ENCODE results near the gene RNASE11. TPM values are rescaled to one million over a fixed set of nuclear protein-coding genes. Genes with fewer than 3 reads are reported as not detected.
A peak's percentile ranks its signal among the peaks of the same experiment; 100 is the strongest.

Gene RNASE11
- total and polyA plus RNA-seq, 9 of the 15 experiments (the other 6 are each of a cell fraction or from before 2014, with no cell fraction given): 0.16 to 0.29 (median 0.22) TPM; not detected in 6

DNA sequence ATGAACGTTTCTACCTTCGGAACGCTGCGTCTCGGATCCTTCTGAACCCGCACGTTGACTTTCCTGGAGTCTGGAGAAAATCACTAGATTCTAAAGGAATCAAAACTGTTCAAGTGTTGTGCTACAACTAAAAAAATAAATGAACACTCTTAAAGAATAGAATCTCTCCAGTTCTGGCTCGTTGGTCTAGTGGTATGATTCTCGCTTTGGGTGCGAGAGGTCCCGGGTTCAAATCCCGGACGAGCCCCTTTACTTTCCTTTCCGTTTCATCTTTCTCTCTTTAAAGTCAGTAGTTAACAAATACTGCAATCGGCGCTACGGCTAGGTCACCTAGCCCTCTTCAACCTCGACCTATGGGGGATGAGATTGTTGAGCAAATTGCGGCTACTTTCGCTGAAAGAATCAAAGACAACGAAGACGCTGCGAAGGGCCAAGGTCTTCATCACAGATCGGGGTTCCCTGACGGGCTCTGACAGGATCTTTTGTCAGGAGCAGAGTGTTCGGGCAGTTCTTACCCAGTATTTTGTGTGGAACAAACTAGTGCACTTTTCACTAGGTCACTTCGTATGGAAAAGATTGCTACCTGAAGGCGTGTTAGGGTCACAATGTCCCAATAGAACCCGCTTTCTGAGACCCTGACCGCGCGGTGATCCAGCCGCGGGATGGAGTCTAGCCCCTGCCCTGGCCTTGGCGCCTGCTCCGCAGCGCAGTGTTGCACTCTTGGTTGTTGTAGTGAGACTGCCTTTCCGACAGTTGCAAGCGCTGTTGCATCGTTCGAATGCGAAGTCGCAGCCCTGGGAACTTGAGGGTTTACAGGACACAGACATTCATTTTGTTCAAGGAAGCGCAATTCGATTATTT, 45.3 kb upstream of the RNASE11 start (continued):
- TF ChIP-seq, protein P1, sequence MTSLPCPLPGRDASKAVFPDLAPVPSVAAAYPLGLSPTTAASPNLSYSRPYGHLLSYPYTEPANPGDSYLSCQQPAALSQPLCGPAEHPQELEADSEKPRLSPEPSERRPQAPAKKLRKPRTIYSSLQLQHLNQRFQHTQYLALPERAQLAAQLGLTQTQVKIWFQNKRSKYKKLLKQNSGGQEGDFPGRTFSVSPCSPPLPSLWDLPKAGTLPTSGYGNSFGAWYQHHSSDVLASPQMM (CRISPR knock-in tag; IDR thresholded peaks at IDR 0.05): no peak
- TF ChIP-seq, protein P2, sequence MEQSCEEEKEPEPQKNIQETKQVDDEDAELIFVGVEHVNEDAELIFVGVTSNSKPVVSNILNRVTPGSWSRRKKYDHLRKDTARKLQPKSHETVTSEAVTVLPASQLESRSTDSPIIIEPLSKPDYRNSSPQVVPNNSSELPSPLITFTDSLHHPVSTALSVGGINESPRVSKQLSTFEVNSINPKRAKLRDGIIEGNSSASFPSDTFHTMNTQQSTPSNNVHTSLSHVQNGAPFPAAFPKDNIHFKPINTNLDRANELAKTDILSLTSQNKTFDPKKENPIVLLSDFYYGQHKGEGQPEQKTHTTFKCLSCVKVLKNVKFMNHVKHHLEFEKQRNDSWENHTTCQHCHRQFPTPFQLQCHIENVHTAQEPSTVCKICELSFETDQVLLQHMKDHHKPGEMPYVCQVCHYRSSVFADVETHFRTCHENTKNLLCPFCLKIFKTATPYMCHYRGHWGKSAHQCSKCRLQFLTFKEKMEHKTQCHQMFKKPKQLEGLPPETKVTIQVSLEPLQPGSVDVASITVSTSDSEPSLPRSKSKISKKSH (CRISPR knock-in tag; IDR thresholded peaks at IDR 0.05): no peak
- TF ChIP-seq ZNF354B (CRISPR knock-in tag; IDR thresholded peaks at IDR 0.05) (no peak), HMGN3 (IDR thresholded peaks at IDR 0.05; ENCODE audit: borderline replicate concordance, extremely low read depth, insufficient read length, low read depth, low read length) (no peak), SMARCE1 (IDR thresholded peaks at IDR 0.05) (no peak), NR4A1 (CRISPR knock-in tag; IDR thresholded peaks at IDR 0.05) (no peak), NR4A1 (tag; IDR thresholded peaks at IDR 0.05) (no peak), PHB (CRISPR knock-in tag; IDR thresholded peaks at IDR 0.05) (no peak), TOE1 (IDR thresholded peaks at IDR 0.05; ENCODE audit: borderline replicate concordance) (0 out of 2 replicates have a peak, but pooled peaks have one; percentile 31), TOE1 (CRISPR knock-in tag; IDR thresholded peaks at IDR 0.05; ENCODE audit: borderline replicate concordance, low read depth) (no peak)
- TF ChIP-seq, protein P3, sequence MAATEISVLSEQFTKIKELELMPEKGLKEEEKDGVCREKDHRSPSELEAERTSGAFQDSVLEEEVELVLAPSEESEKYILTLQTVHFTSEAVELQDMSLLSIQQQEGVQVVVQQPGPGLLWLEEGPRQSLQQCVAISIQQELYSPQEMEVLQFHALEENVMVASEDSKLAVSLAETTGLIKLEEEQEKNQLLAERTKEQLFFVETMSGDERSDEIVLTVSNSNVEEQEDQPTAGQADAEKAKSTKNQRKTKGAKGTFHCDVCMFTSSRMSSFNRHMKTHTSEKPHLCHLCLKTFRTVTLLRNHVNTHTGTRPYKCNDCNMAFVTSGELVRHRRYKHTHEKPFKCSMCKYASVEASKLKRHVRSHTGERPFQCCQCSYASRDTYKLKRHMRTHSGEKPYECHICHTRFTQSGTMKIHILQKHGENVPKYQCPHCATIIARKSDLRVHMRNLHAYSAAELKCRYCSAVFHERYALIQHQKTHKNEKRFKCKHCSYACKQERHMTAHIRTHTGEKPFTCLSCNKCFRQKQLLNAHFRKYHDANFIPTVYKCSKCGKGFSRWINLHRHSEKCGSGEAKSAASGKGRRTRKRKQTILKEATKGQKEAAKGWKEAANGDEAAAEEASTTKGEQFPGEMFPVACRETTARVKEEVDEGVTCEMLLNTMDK (IDR thresholded peaks at IDR 0.05; ENCODE audit: borderline replicate concordance, insufficient read depth, low read depth, low read length, poor library complexity, severe bottlenecking): no peak

Measured in K562 (cell line).